Lower leg skin (tissue), 3 donors: Measurements from ENCODE around the gene HPS5.

Source experiments
- CTCF ChIP-seq, 3 donors: fragments of 450-650 bp; IDR thresholded peaks; one replicate each; pipeline ENCODE4 v1.5.1; 2016; ENCODE audit warnings: antibody characterized with exemption in 3 of 3, mild to moderate bottlenecking in 3 of 3, moderate library complexity in 2 of 3
- POLR2A ChIP-seq, 2 donors: fragments of 450-650 bp; IDR thresholded peaks; one replicate each; pipeline ENCODE4 v1.6.1; 2016 to 2017; ENCODE audit warnings: antibody characterized with exemption in 2 of 2, mild to moderate bottlenecking in 1 of 2, moderate library complexity in 1 of 2

DNA sequence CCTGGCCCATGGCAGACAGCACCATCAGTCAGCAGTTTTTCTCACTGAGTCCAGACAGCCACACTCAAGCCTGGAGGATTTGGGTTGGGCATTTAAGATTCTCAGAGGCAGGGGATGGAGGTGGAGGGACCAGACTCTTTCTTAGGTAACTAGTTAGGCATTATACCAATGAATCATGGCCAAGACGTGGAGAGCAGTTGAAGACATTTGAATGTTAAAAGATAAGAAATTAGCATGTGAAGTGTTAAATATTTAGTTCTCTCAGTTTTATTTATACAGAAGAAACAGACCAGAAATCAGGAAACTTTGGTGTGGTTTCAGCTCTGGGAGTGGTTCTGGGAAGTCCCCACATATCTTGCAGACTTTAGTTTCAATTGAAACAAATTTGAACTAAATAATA is 10.4 kb upstream of the HPS5 start:
- TF ChIP-seq CTCF (IDR thresholded peaks at IDR 0.05) (no peak), POLR2A (IDR thresholded peaks at IDR 0.05) (no peak)
